NCI-H226 (cell line): ENCODE results near the gene KIN.
"Not testable (repeated sequence)": the region's sequence is repeated elsewhere in the genome, so short reads cannot be mapped to it uniquely, and the experiment has no call there.

ENCODE experiments used
- DNase-seq: peaks from one replicate; pipeline ENCODE4 v3.0.0-alpha.2; 2015

The KIN gene

GRCh38 chr10:7787857-7788638 is at the start of gene KIN, which contains the start of gene ATP5F1C:
Gene KIN, minus strand, starts transcription at chr10:7787993. Its CDS starts 60 bp downstream, at chr10:7787933.
Gene ATP5F1C, plus strand, starts transcription at chr10:7788177. Its CDS starts 31 bp downstream, at chr10:7788208.
- peak; percentile 68 for DNase-seq

- DNase-seq = no peak
These were observed 48.8 kb upstream of the KIN start for GRCh38 chr10:7836571-7836970.

- DNase-seq = no peak
These were observed 46.5 kb upstream of the KIN start for GRCh38 chr10:7834262-7834661.

GRCh38 chr10:7833210-7833609 is 45.4 kb upstream of the KIN start:
- DNase-seq = no peak

GRCh38 chr10:7832060-7832459 is 44.3 kb upstream of the KIN start:
- no peak for DNase-seq

- no peak for DNase-seq
These were observed 41.6 kb upstream of the KIN start for GRCh38 chr10:7829289-7829834.

- peak; percentile 10 for DNase-seq
These were observed 39.2 kb upstream of the KIN start for GRCh38 chr10:7826971-7827370.

- DNase-seq = no peak
These were observed 36.5 kb upstream of the KIN start for GRCh38 chr10:7824251-7824650.

- DNase-seq = no peak
These were observed 31.3 kb upstream of the KIN start for GRCh38 chr10:7819121-7819460.

- peak; percentile 64 for DNase-seq
These were observed 30.7 kb upstream of the KIN start, which contains the start of gene TAF3 for GRCh38 chr10:7818295-7819120. Gene TAF3, plus strand, starts transcription at chr10:7818505. Its CDS starts 205 bp downstream, at chr10:7818710.

- no peak for DNase-seq
These were observed 30.1 kb upstream of the KIN start for GRCh38 chr10:7817984-7818294.

GRCh38 chr10:7817576-7817975 is 29.8 kb upstream of the KIN start:
- no peak for DNase-seq

GRCh38 chr10:7813481-7813880 is 25.7 kb upstream of the KIN start:
- DNase-seq = no peak

- DNase-seq = not testable (repeated sequence)
These were observed 23.9 kb upstream of the KIN start for GRCh38 chr10:7811743-7812142.

- DNase-seq = no peak
These were observed 23.2 kb upstream of the KIN start for GRCh38 chr10:7811000-7811399.

GRCh38 chr10:7810443-7810842 is 22.6 kb upstream of the KIN start:
- DNase-seq = no peak

- no peak for DNase-seq
These were observed 21.0 kb upstream of the KIN start for GRCh38 chr10:7808686-7809267.

GRCh38 chr10:7804741-7805140 is 16.9 kb upstream of the KIN start:
- DNase-seq = no peak

GRCh38 chr10:7804216-7804615 is 16.4 kb upstream of the KIN start:
- DNase-seq = no peak

- DNase-seq = no peak
These were observed 14.8 kb upstream of the KIN start for GRCh38 chr10:7802606-7803005.

- DNase-seq = peak; percentile 73
These were observed 9.8 kb upstream of the KIN start for GRCh38 chr10:7797582-7797981.

- DNase-seq = peak; percentile 62
These were observed 7.8 kb upstream of the KIN start for GRCh38 chr10:7795605-7796004.

GRCh38 chr10:7794251-7795026 is 6.6 kb upstream of the KIN start:
- no peak for DNase-seq
